Islet precursor cell (in vitro differentiated cells): Measurements from ENCODE around the gene DCLRE1B.

Experiments used
- DNase-seq: peaks from one replicate; pipeline ENCODE4 v3.0.0-alpha.2; 2018

Gene DCLRE1B

DNA sequence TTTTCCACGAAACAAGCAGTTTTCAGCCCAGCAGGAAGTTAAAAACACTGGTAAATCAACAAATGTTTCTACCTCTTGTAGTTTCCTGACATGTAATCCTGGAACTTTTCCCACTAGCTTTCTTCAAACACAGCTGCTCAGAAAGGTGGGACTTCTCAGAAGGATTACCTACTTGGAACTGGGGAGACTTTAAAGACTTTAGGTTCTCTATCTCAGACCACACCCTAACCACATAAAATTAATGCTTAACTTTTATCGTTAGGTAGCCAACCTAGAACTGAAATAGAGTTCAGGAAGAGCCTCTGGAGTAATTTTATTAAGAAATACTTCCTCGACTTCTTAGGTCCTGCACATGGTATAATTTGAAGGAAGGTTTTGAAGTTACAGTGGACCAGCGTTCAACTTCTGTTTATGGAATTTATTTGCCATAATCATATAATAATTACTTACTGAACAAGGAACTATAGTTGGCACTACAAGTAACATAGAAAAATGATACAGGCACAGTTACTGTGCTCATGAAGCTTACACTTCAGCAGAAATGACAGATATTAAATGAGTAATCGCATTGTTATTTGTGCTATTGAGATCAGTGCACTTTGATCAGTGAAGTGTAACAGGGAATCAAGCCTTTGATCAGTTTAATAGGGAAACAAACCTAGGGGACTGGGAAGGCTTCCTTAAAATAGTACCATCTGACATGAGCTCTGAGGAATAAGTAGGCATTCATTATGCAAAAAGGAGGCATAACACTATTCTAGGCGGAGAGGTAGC, 17.5 kb upstream of the DCLRE1B start, which contains the start of gene BCL2L15:
Gene BCL2L15 (minus strand): TSS at position 180 of the 774 bp plus-strand sequence. CDS start 206 bp downstream, outside the sequence.
- DNase-seq: no peak

DNA sequence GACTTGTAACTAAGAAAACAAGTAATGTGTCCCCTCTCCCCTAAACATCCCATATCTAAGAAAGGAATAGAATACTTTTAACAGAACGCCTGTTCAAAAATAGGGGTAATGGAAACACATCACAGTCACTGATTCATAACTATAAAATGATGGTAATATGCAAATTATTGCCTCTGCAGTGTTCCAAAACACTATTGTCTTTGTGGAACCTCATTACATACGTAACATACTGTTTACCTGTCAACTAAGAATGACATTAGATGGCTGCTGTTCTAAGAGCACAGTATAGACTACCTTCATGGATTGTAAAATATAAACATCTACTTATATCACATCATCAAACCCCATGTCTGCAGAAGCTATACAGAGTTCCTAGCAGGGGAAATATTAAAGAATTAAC, 14.3 kb upstream of the DCLRE1B start:
- DNase-seq: no peak

DNA sequence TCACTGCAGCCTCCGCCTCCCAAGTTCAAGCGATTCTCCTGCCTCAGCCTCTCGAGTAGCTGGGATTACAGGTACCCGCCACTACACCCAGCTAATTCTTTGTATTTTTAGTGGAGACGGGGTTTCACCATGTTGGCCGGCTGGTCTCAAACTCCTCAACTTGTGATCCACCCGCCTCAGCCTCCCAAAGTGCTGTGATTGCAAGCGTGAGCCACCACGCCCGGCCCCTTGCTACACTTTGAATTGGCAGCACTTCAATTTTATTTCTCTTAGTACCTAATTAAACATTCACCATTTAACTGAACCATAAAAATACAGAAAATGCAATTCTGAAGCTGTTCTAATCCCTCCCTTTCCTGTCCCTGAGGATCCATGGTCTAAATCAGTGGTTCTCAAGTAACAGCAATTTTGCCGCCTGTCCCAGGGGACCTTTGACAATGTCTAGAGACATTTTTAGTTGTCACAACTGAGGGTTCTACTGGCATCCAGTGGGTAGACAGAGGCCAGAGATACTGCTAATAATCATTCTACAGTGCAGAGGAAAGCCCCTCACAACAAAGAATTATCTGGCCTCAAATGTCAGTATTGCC, 13.4 kb upstream of the DCLRE1B start:
- no peak for DNase-seq

DNA sequence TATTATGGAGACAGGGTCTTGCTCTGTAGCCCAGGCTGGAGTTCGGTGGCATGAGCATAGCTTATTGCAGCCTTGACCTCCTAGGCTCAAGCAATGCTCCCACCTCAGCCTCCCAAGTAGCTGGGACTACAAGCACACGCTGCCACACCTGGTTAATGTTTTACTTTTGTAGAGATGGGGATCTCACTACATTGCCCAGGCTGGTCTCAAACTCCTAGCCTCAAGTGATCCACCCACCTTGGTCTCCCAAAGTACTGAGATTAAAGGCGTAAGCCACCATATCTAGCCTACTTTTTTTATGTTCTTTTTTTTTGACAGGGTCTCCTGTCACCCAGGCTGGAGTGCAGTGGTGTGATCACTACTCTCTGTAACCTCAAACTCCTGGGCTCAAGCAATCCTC, 11.9 kb upstream of the DCLRE1B start:
- no peak for DNase-seq

DNA sequence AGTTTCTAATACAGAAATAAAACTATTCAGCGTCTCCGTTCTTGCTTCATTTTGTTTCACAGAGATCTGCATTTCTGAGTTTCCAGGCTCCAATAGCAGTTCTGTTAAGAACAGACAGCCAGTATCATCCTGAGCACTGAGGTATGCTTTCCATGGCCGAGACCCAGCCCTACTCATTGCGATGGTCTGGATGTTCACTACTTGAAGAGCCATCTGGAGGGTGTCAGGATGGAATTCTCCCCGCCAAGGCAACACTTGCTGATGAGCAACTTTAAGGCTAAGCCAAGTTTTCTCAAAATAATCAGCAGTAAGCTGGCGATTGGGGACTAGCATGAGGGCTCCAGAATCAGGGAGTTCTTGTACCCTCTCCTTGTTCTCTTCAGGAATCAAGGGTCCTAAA, 10.0 kb upstream of the DCLRE1B start:
- DNase-seq: no peak

DNA sequence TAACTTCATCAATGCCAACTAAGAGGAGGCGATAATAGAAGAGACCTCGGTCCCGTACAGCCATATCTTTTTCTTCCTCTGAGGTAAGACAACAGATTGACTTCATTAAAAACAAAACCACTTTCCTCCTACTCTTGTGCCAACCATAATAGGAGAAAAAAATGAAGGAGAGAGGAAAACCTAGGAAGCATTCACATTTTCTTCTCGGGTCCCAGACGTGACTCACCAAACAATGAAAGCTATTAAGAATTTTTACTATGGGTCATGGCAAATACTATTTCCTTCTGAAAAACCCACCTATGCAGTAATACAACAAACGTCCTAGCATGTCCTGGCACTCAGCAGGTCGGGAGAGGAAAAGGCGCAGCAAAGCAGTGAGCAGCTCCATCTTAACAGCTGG, 9.2 kb upstream of the DCLRE1B start:
- no peak for DNase-seq

DNA sequence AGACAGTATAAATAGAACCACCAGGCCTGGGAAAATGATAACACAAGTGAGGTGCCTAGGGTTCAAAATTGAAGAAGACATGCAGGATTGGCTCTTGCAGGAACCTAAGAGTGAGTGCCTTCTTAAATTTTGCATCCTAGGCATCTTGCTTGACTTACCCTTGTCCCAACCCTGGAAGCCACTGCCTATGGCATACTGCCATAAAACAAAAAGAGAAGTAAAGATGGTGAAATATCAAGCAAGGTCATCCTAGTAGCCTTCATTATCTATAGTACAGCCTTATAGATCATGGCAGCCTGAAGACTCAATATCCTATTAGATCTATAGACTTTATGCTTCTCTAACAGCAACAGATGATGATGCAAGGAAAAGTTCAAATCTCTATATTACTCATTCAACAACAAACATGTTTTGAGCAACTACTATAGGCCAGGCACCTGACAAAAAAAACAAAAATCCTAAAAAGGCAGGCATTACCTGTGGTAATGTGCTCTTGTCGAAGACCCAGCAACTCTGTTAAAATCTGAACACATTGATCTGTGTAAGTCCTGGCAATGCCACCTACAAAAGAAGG, 6.8 kb upstream of the DCLRE1B start:
- DNase-seq: no peak

DNA sequence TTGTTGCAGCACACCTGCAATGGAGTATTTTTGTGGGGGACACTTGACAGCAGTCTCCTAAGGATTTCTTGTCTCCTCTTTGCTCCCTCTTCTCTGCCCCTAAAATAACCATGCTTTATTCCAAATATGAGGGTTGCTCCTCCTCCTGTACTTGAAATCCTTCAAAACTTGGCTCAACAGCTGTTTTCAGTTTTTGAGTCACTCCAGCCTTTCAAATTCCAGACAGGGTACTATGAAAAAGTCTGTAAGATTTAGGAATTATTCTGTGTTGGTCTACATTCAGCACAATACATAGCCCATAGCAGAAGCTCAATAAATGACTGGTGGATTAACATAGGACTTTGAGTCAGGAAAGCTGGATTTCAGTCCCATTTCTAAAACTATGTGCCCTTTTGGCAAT, 6.0 kb upstream of the DCLRE1B start:
- no peak for DNase-seq

DNA sequence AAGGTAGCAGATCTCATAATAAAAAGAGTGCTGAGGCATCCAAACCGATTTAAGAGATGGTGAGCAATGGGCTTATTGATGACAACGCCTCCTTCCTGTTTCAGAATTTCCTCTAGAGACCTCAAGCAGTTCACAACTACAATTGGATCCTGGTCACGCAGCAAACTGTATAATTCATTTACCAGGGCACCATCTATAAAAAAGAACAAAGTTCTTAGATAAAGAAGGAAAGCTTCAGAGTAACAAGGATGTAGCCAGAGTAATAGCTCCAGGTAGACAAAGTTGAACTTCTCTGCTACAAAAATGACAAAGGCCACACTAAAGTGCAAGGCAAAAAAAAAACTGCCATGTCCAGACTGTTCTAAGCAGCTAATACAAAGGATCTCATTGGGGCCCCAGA, 3.9 kb upstream of the DCLRE1B start:
- DNase-seq: no peak

DNA sequence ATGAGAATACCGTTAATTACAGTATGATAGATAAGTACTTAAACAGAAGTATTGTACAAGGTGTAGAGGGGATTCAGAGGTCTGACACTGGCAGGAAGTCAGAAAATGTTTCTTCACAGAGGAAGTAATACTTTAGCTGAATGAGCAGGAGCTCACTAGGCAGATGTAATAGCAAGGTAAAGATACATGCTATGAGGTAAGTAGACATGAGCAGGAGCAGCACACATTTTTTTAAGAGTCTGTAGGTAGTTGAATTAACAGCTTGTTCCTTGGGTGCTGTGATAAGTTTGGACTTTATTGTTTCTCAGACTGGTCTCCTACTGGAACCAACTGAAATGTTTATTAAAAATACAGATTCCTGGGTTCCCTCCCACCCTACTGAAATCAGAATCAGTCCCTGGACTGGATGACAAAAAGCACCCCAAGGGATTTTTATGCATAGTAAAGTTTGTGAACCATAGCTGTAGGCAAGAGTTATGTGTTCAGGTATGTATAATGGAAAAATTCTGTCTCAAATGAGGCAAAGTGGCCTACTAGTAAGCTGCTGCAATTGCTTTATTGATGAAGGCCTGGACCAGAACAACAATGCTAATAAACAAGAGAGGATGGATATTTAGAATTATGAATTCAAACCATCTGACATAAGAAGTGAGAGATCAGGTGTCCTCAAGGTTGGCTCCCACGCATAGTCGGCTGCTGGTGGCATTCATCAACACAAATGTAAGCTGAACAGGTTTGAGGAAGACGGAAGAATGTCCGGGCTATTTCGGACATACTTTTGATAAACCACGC, 1.4 kb upstream of the DCLRE1B start:
- no peak for DNase-seq

DNA sequence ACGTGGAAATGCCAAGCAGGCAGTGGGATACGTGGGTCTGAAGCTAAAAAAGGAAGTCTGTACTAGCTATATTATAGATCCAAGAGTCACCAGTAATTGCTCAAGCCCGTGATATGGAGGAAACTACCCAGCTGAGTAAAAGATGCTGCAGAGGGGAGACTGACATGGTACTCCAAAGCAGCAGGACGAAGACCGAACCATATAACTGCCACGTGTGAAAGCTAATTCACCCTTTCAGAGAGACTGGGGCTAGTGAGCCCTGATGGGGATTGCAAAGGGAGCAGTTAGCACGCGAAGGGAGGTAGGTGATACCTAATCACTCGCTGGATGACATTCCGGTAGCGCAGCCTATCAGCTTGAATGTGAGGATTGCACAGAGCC, 843 bp upstream of the DCLRE1B start:
- DNase-seq: no peak

DNA sequence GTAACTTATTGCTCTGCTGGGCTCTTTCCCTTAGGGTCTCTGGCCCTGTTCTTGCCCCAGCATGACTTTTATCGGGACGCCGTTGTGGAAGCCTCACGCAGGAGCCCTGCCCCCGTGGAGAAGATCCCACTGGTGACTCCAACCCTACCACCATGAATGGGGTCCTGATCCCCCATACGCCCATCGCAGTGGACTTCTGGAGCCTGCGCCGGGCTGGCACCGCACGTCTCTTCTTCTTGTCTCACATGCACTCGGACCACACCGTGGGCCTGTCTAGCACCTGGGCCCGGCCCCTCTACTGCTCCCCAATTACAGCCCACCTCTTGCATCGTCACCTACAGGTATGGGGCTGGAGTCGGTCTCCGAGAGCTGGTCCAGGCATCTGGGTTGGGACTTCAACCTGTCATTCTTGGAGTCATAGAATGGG, 322 bp downstream of the DCLRE1B start:
- DNase-seq: peak; percentile 76

DNA sequence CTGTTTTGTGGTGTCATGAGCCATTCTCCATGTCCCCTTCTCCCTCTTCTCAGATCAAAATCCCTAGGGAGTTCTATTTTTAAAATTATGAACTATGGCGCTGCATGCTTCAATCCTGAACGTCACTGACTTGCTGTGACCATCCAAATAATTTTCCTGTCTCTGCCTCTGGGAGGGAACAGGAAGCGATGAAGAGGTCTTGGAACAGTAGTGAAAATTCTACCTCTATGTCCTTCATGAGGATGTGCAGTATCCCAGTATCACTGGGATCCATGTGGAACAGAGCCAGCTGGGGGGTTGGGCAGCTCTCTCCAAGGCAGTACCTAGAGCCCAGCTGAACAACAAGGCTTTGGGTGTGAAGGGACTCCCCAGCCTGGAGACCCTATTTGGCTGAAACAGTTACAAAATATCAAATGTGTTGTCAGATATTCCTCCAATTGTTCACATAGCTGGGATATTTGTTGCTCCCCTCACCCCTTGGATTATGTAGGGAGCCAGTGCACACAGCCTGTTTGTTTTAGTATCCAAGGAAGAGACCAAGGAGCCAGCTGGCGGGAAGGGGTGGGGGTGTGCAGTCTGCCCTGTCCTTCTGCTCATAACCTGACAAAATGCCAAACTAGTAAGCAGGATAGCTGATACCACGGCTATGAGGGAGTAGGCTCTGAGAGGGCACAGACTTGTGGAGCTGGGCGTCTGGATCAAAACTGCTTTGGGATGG, 7.6 kb downstream of the DCLRE1B start:
- no peak for DNase-seq

DNA sequence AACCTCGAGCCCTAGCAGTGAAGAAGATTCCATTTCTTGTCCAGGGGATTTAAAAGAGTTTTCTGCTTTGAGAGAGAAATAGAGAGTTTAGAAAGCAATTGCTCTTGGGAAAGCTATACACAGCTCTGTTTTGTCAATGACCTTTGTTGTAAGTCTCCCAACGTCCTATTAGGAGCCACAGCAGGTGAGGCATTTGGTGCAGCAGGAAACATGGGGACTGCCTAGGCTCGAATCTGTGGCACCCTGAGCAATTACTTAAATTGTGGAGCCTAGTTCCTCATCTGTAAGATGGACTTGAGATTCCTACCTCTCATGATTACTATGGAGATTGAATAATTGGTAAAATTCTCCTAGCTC, 8.2 kb downstream of the DCLRE1B start:
- no peak for DNase-seq

DNA sequence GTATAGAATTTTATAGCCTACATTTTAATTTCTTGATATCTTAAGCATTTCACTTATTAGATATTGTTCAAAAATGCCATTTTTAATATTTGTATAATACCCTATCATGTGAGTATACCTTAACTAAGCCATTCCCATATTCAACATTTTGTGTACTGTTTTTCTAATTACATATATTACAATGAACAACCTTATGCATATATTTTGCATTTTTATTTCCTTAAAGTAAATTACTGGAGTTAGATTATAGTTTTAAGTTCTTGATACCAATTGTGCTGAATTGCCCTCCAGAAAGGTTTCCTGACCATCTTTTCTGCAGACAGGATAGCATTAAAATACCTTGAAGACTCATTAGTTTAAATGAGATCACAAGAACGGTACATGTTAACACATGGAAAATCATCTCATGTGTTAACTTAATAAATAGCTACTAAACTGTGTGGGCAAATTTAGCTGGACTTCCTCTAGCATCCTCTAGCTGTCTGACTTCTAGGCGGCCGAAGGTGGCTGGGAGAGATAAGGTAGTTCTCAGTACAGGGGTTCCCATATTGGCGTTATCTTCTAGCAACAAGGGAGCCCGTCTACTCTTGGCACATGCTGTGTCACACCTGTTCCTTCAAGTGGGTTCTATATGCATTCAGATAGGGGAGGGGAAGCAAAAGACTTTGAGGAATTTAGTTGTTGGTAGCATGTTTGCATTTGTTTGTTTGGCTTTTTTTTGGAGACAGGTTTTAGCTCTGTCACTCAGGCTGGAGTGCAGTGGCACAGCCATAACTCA, 8.9 kb downstream of the DCLRE1B start:
- no peak for DNase-seq

DNA sequence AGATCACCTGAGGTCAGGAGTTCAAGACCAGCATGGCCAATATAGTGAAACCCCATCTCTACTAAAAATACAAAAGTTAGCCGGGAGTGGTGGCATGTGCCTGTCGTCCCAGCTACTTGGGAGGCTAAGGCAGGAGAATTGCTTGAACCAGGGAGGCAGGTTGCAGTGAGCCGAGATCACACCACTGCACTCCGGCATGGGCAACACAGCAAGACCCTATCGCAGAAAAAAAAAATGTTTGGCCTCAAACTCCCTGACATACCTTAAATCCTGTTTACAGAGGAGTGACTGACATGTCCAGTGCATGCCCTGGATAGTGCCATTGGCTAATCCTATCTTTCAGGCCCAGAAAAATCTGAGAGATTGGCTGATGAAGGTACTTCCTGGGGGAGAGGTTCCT, 11.8 kb downstream of the DCLRE1B start:
- DNase-seq: no peak

DNA sequence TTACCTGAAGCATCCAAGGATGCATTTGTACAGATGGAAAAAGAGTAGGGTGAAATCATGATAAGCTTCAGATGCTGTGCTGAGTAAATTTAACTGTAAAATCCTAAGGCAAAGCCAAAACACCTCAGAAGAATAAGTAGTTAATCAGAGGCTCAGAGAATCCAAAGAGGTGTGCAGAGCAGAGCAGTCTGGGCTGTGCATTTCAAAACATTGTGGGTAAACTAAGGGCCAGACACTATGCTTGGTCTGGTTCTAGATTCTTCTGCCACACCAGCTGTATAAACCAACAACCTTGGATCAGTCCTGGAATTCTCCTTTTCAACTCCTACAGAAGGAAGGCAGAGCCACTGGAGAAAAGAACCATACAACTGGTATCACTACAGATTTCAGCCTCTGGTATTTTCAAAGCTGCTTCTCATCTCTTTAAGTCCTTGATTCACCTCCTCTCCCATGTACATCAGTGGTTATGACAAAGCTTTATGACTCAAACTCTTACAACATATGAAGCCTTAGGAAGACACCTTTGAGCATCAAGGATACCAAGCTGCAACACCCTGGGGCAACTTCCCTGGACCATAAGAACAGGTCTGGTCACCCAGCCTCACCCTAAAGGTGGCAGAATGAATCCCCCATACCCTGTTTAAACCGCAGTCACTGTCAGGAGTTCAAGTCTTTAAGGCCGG, 12.4 kb downstream of the DCLRE1B start:
- DNase-seq: no peak

DNA sequence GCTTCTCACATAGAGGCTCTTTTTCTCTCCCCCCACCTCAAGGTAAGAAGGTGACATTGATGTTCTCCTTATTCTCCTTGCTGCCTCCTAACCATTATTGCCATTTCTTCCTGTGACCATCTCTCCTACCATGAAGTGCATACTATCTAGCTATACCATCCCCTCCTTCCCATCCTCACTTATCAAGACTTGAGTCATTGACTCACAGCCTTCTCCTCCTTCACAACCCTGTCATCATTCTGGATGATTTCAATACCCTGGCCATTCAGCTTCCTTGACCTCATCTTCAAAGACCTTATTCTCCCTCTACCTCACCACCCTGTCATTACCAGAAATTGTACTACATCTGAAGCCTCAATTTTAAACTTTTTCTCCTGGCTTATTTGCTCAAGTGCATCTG, 13.1 kb downstream of the DCLRE1B start:
- no peak for DNase-seq

DNA sequence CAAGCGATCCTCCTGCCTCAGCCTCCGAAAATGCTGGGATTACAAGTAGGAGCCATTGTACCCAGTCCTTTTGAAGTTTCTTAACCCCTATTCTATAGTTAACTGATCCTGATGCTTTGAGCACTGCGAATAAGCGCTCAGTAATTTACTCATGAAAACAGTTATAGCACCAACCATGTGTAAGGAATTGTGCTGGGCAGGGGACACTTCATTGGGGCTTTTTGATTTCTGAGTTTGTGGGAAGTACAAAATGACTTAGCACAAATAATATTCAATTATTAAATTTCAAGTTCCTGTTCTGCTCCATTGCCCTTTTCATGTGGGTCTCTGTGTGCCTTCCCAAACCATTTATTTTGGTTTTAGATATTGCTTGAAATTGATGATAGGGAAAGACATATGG, 17.8 kb downstream of the DCLRE1B start:
- no peak for DNase-seq

DNA sequence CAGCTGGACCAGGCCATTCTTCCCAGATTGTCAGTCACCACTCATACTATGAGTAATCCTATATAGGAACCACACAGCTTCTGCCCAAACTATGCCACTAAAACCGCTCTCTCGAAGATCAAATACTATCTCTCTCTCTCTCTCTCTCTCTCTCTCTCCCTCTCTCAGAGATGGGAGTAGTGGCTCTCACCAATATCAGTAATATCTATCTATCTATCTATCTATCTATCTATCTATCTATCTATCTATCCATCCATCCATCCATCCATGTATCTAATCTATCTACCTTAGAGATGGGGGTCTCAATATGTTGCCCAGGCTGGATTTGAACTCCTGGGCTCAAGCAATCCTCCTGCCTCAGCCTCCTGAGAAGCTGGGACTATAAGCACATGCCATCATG, 19.3 kb downstream of the DCLRE1B start:
- no peak for DNase-seq

DNA sequence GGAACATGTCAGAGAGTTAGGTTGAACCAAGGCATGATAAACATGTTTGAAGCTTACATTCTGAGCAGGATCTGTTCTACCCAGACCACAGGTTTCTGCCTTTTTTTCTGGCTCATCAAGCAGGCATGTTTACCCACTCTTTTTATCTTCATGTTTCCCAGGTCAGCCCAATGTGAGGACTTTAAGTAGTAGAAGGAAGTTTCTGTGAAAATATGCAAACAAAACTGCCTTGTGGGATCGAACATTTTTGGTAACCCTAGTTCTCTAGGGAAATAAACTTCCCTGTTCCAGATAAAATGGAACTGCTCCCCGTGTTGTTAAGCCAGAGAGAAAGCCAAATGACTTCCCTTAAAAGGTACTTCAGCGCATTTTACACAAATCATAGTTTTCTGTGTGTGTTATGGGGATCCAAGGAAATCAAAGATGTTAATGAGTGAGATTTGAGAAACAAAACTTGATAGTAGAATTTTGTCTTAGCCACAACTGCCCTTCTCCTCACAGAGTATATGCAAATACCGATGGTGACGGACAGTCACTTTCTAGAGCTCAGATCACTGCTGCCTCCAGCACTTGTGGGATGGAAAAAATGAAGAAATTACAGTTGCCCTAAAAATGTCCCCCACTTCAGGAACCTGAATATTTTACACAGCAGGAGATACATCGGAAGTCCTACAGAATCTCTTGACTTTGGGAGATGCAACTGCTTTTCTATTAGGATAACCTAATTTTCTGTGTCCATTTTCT, 23.2 kb downstream of the DCLRE1B start:
- DNase-seq: no peak
